Neural cell (in vitro differentiated cells): ENCODE measurements around the gene NBEAL1. TPM values are rescaled to one million over a fixed set of nuclear protein-coding genes. Genes with fewer than 3 reads are reported as not detected.

Experiments
- H2AFZ ChIP-seq: fragments of 200-600, 300-800 bp; sonication (generic), shearing (Covaris generic); 2 replicates; pipeline ENCODE4 v1.6.0; 2014; ENCODE audit warnings: low read depth, mild to moderate bottlenecking, antibody characterized with exemption, low read length, moderate library complexity
- H3F3A ChIP-seq: fragments of 200-600 bp; shearing (Covaris generic); 2 replicates; pipeline ENCODE4 v1.6.1; 2016; ENCODE audit warnings: mild to moderate bottlenecking, moderate library complexity, mixed read lengths, antibody characterized with exemption, low read length; ENCODE audit not compliant: insufficient read depth, poor library complexity, severe bottlenecking
- H3K27ac ChIP-seq: fragments of 200-600, 300-800 bp; sonication (generic), shearing (Covaris generic); 2 replicates; pipeline ENCODE4 v1.5.1; 2014; ENCODE audit warnings: mild to moderate bottlenecking, low read length, moderate library complexity
- H3K27me3 ChIP-seq: fragments of 300-800, 200-600 bp; sonication (generic), shearing (Covaris generic); 2 replicates; pipeline ENCODE4 v1.6.0; 2014; ENCODE audit warnings: mild to moderate bottlenecking, low read depth, low read length, moderate library complexity; ENCODE audit not compliant: insufficient read depth
- H3K36me3 ChIP-seq: fragments of 300-800, 200-600 bp; sonication (generic), shearing (Covaris generic); 2 replicates; pipeline ENCODE4 v1.5.1; 2014; ENCODE audit warnings: mild to moderate bottlenecking, antibody characterized with exemption, low read length, moderate library complexity; ENCODE audit not compliant: insufficient read depth
- H3K4me2 ChIP-seq: fragments of 300-800, 200-600 bp; sonication (generic), shearing (Covaris generic); 2 replicates; pipeline ENCODE4 v1.6.0; 2014; ENCODE audit warnings: mild to moderate bottlenecking, low read length
- H3K4me3 ChIP-seq: fragments of 300-800, 200-600 bp; sonication (generic), shearing (Covaris generic); 2 replicates; pipeline ENCODE4 v1.5.1; 2014; ENCODE audit warnings: mild to moderate bottlenecking, low read length, moderate library complexity
- H3K79me2 ChIP-seq: fragments of 200-600 bp; shearing (Covaris generic); replicated peaks from 2 replicates; pipeline ENCODE4 v1.6.0; 2014; ENCODE audit warnings: mild to moderate bottlenecking, low read length, moderate library complexity; ENCODE audit not compliant: insufficient read depth
- H3K9ac ChIP-seq: fragments of 300-800, 200-600 bp; sonication (generic), shearing (Covaris generic); 2 replicates; pipeline ENCODE4 v1.6.1; 2016; ENCODE audit warnings: mild to moderate bottlenecking, low read length, mixed read lengths
- H3K9me2 ChIP-seq: fragments of 200-600 bp; shearing (Covaris generic); 2 replicates; pipeline ENCODE4 v1.6.1; 2016; ENCODE audit warnings: mild to moderate bottlenecking, low read length, mixed read lengths; ENCODE audit not compliant: insufficient read depth
- H3K9me3 ChIP-seq: fragments of 200-600, 300-800 bp; sonication (generic), shearing (Covaris generic); 2 replicates; pipeline ENCODE4 v1.6.1; 2016; ENCODE audit warnings: mild to moderate bottlenecking, mixed run types, low read length, moderate library complexity, mixed read lengths
- H4K20me1 ChIP-seq: fragments of 200-600 bp; shearing (Covaris generic); 2 replicates; pipeline ENCODE4 v1.6.1; 2016; ENCODE audit warnings: mild to moderate bottlenecking, mixed run types; ENCODE audit not compliant: insufficient read depth
- EP300 ChIP-seq: fragments of 450-650 bp; conservative IDR thresholded peaks from 2 replicates; pipeline ENCODE4 v1.6.1; 2014; ENCODE audit warnings: antibody characterized with exemption, mild to moderate bottlenecking, moderate library complexity; ENCODE audit not compliant: poor library complexity, severe bottlenecking
- EZH2 ChIP-seq: fragments of 200-600, 300-800 bp; shearing (Covaris generic), sonication (generic); IDR thresholded peaks from 2 replicates; pipeline ENCODE4 v1.6.1; 2014; ENCODE audit warnings: antibody characterized with exemption, low read length, borderline replicate concordance, mild to moderate bottlenecking; ENCODE audit not compliant: insufficient read depth, poor library complexity, severe bottlenecking
- MXI1 ChIP-seq: fragments of 450-650 bp; conservative IDR thresholded peaks from 2 replicates; pipeline ENCODE4 v1.6.1; 2014; ENCODE audit warnings: antibody characterized with exemption, mild to moderate bottlenecking; ENCODE audit not compliant: poor library complexity, severe bottlenecking
- POLR2AphosphoS5 ChIP-seq: IDR thresholded peaks from 2 replicates; pipeline ENCODE4 v1.6.1; 2012
- RAD21 ChIP-seq: fragments of 450-650 bp; conservative IDR thresholded peaks from 2 replicates; pipeline ENCODE4 v1.6.1; 2014; ENCODE audit warnings: antibody characterized with exemption, mild to moderate bottlenecking, moderate library complexity
- SMC3 ChIP-seq: fragments of 450-650 bp; conservative IDR thresholded peaks from 2 replicates; pipeline ENCODE4 v1.6.1; 2014; ENCODE audit warnings: antibody characterized with exemption, mild to moderate bottlenecking, moderate library complexity; ENCODE audit not compliant: poor library complexity
- TAF1 ChIP-seq: IDR thresholded peaks from 2 replicates; pipeline ENCODE4 v1.6.1; 2012; ENCODE audit warnings: low read depth
- polyA minus RNA-seq: library from RNA; depleted of rRNA, polyadenylated mRNA; stranded (reverse); fragments of >200 nt; gene quantifications from 2 replicates; pipeline ENCODE4 v1.2.3, GENCODE V29; 2014
- polyA plus RNA-seq: library from polyadenylated mRNA; depleted of rRNA; stranded (reverse); fragments of >200 nt; gene quantifications from 2 replicates; pipeline ENCODE4 v1.2.3, GENCODE V29; 2014
- TF ChIP-seq, protein P1 (sequence below): fragments of 450-650 bp; IDR thresholded peaks from 2 replicates; pipeline ENCODE4 v1.5.1; 2014; ENCODE audit warnings: antibody characterized with exemption, mild to moderate bottlenecking, moderate library complexity; ENCODE audit not compliant: poor library complexity, severe bottlenecking
- TF ChIP-seq, protein P2 (sequence below): IDR thresholded peaks from 2 replicates; pipeline ENCODE4 v1.6.1; 2012; ENCODE audit warnings: borderline replicate concordance

The NBEAL1 gene
- polyA plus RNA-seq (5.2 and 7.9 TPM in 2 replicates), polyA minus RNA-seq (45.4 and 46.5 TPM in 2 replicates)

DNA sequence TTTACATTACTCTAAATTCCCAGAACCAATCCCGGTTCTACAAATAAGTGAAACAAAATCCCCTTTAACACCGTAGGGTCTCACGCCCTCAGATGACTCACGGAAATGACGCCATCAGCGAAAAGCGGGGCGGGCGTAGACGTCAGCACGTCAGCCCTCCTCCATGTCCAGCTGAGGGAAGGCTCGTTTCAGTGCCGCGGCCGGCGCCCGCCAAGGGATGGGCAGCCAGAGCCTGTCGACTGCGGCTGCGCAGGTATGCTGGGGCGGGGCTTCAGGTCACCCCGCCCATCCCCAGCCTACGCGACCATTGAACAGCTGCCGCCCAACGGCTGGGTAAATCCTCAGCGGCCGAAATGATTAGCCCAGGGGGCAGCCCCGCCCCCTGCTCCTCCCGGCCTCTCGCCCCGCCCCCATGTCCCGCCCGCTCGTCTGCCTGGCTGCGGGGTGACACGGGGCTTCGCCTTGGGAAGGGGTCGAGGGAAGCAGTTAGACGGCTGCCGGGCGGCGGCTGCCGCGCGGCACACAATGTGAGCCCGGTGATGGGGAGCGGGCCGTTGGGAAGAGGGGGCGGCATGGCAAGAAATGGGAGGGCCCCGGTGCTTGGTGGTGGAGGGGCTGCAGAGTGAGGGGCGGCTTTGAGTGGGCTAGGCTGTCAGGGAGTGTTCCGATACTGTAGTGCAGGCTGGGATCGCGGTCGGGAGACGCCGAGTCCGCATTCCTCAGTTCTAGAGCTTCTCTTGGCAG, at the start of gene NBEAL1:
NBEAL1 (plus strand) TSS at position 420 of the 744 bp plus-strand sequence. CDS start 1,510 bp downstream, outside the sequence.
- H3K4me2 ChIP-seq, result peak within 1 kb of the TSS; percentile 63
- no peaks in the 10 kb centered on the region for H4K20me1 ChIP-seq
- peak within 1 kb of the TSS; percentile 85 for H3K4me3 ChIP-seq
- no peaks in the 10 kb centered on the region for H3K36me3 ChIP-seq
- peak within 1 kb of the TSS; percentile 77 for H3K27ac ChIP-seq
- no peaks in the 10 kb centered on the region for H3K9me3 ChIP-seq
- TF ChIP-seq MXI1, result peak; percentile 68
- TF ChIP-seq POLR2AphosphoS5, result no peak
- TF ChIP-seq, protein P1, sequence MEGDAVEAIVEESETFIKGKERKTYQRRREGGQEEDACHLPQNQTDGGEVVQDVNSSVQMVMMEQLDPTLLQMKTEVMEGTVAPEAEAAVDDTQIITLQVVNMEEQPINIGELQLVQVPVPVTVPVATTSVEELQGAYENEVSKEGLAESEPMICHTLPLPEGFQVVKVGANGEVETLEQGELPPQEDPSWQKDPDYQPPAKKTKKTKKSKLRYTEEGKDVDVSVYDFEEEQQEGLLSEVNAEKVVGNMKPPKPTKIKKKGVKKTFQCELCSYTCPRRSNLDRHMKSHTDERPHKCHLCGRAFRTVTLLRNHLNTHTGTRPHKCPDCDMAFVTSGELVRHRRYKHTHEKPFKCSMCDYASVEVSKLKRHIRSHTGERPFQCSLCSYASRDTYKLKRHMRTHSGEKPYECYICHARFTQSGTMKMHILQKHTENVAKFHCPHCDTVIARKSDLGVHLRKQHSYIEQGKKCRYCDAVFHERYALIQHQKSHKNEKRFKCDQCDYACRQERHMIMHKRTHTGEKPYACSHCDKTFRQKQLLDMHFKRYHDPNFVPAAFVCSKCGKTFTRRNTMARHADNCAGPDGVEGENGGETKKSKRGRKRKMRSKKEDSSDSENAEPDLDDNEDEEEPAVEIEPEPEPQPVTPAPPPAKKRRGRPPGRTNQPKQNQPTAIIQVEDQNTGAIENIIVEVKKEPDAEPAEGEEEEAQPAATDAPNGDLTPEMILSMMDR, result peak; percentile 25
- TF ChIP-seq, protein P2, sequence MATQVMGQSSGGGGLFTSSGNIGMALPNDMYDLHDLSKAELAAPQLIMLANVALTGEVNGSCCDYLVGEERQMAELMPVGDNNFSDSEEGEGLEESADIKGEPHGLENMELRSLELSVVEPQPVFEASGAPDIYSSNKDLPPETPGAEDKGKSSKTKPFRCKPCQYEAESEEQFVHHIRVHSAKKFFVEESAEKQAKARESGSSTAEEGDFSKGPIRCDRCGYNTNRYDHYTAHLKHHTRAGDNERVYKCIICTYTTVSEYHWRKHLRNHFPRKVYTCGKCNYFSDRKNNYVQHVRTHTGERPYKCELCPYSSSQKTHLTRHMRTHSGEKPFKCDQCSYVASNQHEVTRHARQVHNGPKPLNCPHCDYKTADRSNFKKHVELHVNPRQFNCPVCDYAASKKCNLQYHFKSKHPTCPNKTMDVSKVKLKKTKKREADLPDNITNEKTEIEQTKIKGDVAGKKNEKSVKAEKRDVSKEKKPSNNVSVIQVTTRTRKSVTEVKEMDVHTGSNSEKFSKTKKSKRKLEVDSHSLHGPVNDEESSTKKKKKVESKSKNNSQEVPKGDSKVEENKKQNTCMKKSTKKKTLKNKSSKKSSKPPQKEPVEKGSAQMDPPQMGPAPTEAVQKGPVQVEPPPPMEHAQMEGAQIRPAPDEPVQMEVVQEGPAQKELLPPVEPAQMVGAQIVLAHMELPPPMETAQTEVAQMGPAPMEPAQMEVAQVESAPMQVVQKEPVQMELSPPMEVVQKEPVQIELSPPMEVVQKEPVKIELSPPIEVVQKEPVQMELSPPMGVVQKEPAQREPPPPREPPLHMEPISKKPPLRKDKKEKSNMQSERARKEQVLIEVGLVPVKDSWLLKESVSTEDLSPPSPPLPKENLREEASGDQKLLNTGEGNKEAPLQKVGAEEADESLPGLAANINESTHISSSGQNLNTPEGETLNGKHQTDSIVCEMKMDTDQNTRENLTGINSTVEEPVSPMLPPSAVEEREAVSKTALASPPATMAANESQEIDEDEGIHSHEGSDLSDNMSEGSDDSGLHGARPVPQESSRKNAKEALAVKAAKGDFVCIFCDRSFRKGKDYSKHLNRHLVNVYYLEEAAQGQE, result peak; percentile 51
- peak; percentile 39 for TF ChIP-seq TAF1
- peak; percentile 12 for TF ChIP-seq RAD21
- TF ChIP-seq EZH2, result no peak
- peak; percentile 62 for TF ChIP-seq EP300
- no peak for TF ChIP-seq SMC3
- no peaks in the 10 kb centered on the region for H3F3A ChIP-seq
- H3K9ac ChIP-seq, result peak within 1 kb of the TSS; percentile 72
- peaks cover 13% of the 10 kb centered on the region for H3K79me2 ChIP-seq
- H3K9me2 ChIP-seq, result no peaks in the 10 kb centered on the region
- H3K27me3 ChIP-seq, result no peaks in the 10 kb centered on the region
- H2AFZ ChIP-seq, result peak within 1 kb of the TSS; percentile 79

DNA sequence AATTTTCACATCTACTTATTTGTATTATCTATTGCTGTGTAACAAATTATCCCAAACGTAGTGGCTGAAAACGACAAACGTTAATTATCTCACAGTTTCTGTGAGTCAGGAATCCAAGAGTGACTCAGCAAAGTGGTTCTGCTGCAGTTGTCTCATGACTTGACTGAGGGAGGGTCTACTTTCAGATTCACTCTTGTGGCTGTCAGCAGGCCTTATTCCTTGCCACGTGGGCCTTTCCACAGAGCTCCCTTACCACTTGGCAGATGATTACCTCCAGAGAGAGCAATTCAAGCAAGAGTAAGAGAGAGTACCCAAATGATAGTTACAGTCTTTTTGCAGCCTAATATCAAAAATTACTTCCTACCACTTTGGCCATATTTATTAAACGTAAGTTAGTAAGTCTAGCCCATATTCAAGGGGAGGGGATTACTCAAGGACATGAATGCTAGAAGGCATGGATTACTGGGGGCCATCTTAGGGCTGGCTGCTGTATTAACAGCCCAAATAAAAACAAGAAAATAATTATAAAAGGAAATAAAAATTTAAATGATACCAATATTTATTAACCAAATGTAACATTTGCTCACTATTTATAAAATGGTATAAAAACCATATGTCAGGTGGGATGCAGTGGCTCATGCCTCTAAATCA, 48.7 kb upstream of the NBEAL1 start:
- H3F3A ChIP-seq, result no peaks in the 10 kb centered on the region
- TF ChIP-seq, protein P1, result no peak
- TF ChIP-seq TAF1 (no peak), SMC3 (no peak), MXI1 (no peak), POLR2AphosphoS5 (no peak), EZH2 (no peak), RAD21 (no peak), EP300 (no peak)
- TF ChIP-seq, protein P2, result no peak
- no peak overlapping the region for H3K27ac ChIP-seq
- no peaks in the 10 kb centered on the region for H3K9me3 ChIP-seq
- H3K79me2 ChIP-seq, result no peaks in the 10 kb centered on the region
- H2AFZ ChIP-seq, result no peak overlapping the region
- no peaks in the 10 kb centered on the region for H3K27me3 ChIP-seq
- no peak overlapping the region for H3K4me3 ChIP-seq
- no peak overlapping the region for H3K9ac ChIP-seq
- H4K20me1 ChIP-seq, result no peaks in the 10 kb centered on the region
- H3K36me3 ChIP-seq, result no peaks in the 10 kb centered on the region
- H3K9me2 ChIP-seq, result no peaks in the 10 kb centered on the region
- H3K4me2 ChIP-seq, result no peak overlapping the region
